ENCODE measurements around the gene KCNJ4.
"Not testable (repeated sequence)": the region's sequence is repeated elsewhere in the genome, so short reads cannot be mapped to it uniquely, and the experiment has no call there.

Gene KCNJ4

GRCh38 chr22:38397189-38398085, 57.6 kb downstream of the KCNJ4 start:
- Histone ChIP-seq H3K36me3 (replicated peaks) (no peaks in the 10 kb centered on the region), H3K27ac (no peak overlapping the region), H3K4me3 (ENCODE audit: low read depth, low read length) (peak overlapping the region; percentile 73), H3K27me3 (replicated peaks) (no peaks in the 10 kb centered on the region)
- no peak for TF ChIP-seq CTCF (IDR thresholded peaks at IDR 0.05; ENCODE audit: low read depth, low read length, missing control alignments)
- in situ Hi-C loops (cut with HindIII; ENCODE audit: low pct_ligation_motif_present, low sequenced_read_pairs) = no loop called here
- DNase-seq = no peak

- in situ Hi-C loops (cut with HindIII; ENCODE audit: low pct_ligation_motif_present, low sequenced_read_pairs); DNase-seq; H3K36me3 ChIP-seq (replicated peaks); H3K27ac ChIP-seq; H3K27me3 ChIP-seq (replicated peaks): not testable (repeated sequence)
- H3K4me3 ChIP-seq (ENCODE audit: low read depth, low read length) = peak overlapping the region; percentile 73
Measured at GRCh38 chr22:38396440-38397069, 58.4 kb downstream of the KCNJ4 start.

GRCh38 chr22:38395944-38396343, 59.1 kb downstream of the KCNJ4 start:
- DNase-seq; in situ Hi-C loops (cut with HindIII; ENCODE audit: low pct_ligation_motif_present, low sequenced_read_pairs); H3K27me3 ChIP-seq (replicated peaks); H3K4me3 ChIP-seq (ENCODE audit: low read depth, low read length); H3K27ac ChIP-seq; H3K36me3 ChIP-seq (replicated peaks): not testable (repeated sequence)

- H3K36me3 ChIP-seq (replicated peaks); in situ Hi-C loops (cut with HindIII; ENCODE audit: low pct_ligation_motif_present, low sequenced_read_pairs); H3K27me3 ChIP-seq (replicated peaks); H3K27ac ChIP-seq; DNase-seq; H3K4me3 ChIP-seq (ENCODE audit: low read depth, low read length): not testable (repeated sequence)
Measured at GRCh38 chr22:38394929-38395624, 59.9 kb downstream of the KCNJ4 start.

GRCh38 chr22:38389428-38389818, 65.6 kb downstream of the KCNJ4 start:
- H3K4me3 ChIP-seq (ENCODE audit: low read depth, low read length); H3K27ac ChIP-seq; H3K36me3 ChIP-seq (replicated peaks); in situ Hi-C loops (cut with HindIII; ENCODE audit: low pct_ligation_motif_present, low sequenced_read_pairs); H3K27me3 ChIP-seq (replicated peaks); DNase-seq: not testable (repeated sequence)

GRCh38 chr22:38388506-38389427, 66.2 kb downstream of the KCNJ4 start:
- H3K36me3 ChIP-seq (replicated peaks) = not testable (repeated sequence)

GRCh38 chr22:38386918-38387317, 68.1 kb downstream of the KCNJ4 start:
- in situ Hi-C loops (cut with HindIII; ENCODE audit: low pct_ligation_motif_present, low sequenced_read_pairs); H3K27me3 ChIP-seq (replicated peaks); H3K4me3 ChIP-seq (ENCODE audit: low read depth, low read length); DNase-seq; H3K27ac ChIP-seq; H3K36me3 ChIP-seq (replicated peaks): not testable (repeated sequence)

More at GRCh38 chr22:38388506-38389427, 66.2 kb downstream of the KCNJ4 start:
- H3K27ac ChIP-seq; DNase-seq; H3K27me3 ChIP-seq (replicated peaks); H3K4me3 ChIP-seq (ENCODE audit: low read depth, low read length); in situ Hi-C loops (cut with HindIII; ENCODE audit: low pct_ligation_motif_present, low sequenced_read_pairs): not testable (repeated sequence)

GRCh38 chr22:38383417-38383816, 71.6 kb downstream of the KCNJ4 start:
- TF ChIP-seq CTCF (IDR thresholded peaks at IDR 0.05; ENCODE audit: low read depth, low read length, missing control alignments) = no peak
- no peak for DNase-seq
- Histone ChIP-seq H3K27ac (no peak overlapping the region), H3K4me3 (ENCODE audit: low read depth, low read length) (no peak overlapping the region), H3K27me3 (replicated peaks) (no peaks in the 10 kb centered on the region), H3K36me3 (replicated peaks) (no peaks in the 10 kb centered on the region)
- in situ Hi-C loops (cut with HindIII; ENCODE audit: low pct_ligation_motif_present, low sequenced_read_pairs) = no loop called here

- H3K4me3 ChIP-seq (ENCODE audit: low read depth, low read length); in situ Hi-C loops (cut with HindIII; ENCODE audit: low pct_ligation_motif_present, low sequenced_read_pairs); H3K36me3 ChIP-seq (replicated peaks); H3K27ac ChIP-seq; DNase-seq; H3K27me3 ChIP-seq (replicated peaks): not testable (repeated sequence)
Measured at GRCh38 chr22:38381371-38381770, 73.6 kb downstream of the KCNJ4 start.

All from brain microvascular endothelial cell (primary cell).